T-helper 22 cell (primary cell): ENCODE results near the gene CADPS.

Experiments used
- DNase-seq: peaks from one replicate; pipeline ENCODE4 v3.0.0-alpha.2; 2020; ENCODE audit warnings: low read depth

The CADPS gene

DNA sequence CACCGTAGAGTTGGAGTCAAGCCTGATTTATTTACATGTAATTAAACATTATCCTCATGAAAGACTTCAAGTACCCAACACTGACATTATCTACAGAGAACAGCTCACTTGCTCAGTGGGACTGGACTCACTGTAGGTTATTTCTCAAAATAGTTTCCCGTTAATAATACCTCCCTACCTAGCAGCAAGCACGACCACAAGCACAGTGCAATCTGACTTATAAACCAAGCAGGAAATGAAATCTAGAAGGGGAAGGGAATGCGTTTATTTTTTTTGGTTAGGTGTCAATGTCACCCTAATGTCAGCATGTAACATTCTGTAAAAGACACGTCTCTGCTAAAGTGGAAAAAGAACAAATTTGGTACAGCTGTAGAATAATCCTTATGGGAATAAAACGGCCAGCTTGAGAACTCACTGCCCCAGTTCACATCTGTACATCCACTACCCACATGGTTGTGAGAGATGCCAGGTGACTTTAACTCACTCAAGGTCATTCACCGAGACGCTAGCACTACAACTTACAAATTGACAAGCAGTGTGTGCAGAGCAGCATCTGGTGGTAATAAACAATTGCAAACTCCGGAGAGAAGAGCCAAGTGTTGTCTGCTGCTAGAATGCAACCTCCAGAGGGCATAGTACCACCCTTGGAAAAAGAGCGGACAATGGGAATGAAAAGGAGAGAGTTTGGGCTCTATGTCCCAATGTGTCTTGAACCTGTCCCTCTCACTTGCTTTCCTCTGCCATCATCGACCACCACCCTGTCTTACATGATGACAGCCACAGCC is 242.5 kb downstream of the CADPS start:
- DNase-seq: no peak

DNA sequence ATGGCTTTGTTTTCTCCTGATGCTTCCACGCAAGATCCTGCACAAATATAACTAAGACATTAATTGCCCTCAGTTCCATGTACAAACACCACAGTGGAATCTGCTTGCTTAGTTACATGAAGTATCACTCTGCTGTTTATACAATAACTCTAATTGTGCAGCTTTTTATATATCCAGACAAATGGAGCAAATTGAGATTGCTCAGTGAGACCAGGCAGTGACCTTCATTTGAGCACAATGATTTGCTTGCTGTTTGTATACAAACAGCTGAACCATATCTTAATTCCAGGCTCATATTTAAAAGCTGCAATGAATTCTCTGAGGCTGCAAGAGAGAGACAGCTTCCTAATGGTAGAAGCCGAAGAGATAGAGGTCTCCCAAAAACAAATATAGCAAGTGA is 243.7 kb downstream of the CADPS start:
- DNase-seq: no peak

GRCh38 chr3:62630664-62631063 is 244.6 kb downstream of the CADPS start:
- no peak for DNase-seq

DNA sequence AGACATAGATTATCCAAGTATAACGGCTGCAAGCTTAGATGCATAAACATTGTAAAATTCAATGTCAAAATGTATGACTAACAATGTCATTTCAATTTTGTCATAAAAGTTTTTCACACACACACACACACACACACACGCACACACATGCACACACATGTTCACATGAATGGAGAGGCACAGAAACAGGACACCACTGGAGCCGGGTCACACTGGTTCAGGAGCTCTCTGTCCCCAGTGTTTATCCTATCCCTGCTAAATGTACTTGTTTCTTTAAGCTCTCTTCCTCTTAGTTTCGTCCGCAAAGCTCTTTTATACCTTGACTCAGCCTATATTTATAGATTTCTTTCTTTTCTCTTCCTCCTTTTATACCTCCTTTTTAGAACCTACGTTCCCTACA is 249.9 kb downstream of the CADPS start:
- DNase-seq: no peak

DNA sequence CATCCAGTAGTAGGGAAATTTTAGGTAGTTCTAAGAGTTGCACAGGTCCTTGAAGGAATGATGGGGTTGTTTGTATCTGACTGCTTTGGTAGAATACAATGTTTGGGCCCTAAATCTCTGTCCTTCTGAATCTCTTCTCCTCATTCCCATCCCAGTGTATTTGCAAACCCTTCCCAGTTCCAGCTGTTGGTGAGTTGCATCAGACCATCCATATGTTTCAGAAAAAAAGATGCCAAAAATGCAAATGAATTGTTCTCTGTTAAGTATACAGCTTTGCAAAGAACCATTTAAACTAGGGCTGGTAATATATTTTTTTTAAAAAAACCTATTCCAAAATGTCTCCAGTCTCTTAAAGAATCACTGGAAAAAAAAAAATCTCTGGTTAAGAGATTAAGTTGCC is 251.0 kb downstream of the CADPS start:
- no peak for DNase-seq

DNA sequence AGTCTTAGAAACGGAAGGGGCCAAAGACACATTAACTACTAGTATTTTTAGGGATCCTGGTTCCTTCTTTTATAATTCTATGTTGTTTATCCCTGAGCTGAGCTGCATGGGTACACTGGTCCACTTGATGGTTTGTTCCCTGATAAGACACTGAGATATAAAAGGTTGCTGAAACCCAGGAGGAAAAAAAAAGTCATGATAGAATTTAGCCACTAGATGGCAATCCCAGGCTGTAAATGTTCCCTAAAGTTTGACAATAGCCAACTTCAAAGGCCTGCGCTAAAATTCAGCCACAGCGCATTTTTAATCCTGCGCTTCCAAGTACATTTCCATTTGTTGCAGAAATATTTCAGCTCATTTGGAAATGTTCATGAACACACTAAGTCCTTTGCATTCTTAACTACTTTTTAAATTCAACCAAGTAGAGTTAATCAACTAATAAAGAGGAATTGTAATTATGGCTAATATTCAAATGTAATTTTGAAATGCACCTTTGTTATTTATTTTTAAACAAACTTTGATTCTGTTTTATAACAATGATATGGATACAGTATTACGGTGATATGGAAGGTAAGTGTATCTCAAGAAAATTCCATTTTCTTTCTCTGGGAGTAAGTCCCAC is 252.6 kb downstream of the CADPS start:
- no peak for DNase-seq

DNA sequence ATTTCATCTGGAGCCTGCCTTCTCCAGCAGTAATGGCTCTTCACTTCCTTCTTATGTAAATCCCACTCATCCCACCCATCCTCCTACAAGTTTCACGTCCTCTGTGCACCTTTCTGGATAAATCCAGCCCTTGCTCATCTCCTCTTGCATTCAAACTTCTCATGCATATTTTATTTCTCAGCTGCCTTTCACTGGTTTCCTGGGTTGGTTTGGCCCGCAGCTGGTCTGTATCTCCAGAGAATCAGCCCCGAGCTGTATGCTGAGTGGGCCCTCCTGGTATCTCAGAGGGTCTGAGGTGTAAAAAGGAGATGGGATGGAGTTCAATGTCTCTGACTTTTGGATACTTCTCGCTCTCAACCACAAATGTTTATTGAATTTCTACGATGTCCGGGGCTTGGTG is 253.3 kb downstream of the CADPS start:
- no peak for DNase-seq

DNA sequence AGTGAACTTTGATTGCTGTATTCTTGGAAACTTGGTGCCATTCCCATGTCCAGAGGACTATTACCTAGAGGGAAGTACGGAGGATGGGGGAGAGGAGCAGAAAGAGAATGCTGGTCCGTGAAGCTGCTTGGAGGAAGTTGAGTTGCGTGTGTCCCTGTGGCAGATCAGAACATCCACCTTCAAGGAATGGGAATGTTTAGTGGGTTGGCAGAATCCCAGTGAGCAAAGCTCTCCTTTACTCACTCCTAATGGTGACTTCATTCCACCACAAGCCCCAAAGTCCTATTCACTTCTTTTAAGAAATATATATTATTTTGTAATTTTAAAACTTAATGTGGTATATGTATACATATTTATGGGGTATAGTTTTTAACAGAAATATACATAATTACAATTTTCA is 254.0 kb downstream of the CADPS start:
- no peak for DNase-seq

DNA sequence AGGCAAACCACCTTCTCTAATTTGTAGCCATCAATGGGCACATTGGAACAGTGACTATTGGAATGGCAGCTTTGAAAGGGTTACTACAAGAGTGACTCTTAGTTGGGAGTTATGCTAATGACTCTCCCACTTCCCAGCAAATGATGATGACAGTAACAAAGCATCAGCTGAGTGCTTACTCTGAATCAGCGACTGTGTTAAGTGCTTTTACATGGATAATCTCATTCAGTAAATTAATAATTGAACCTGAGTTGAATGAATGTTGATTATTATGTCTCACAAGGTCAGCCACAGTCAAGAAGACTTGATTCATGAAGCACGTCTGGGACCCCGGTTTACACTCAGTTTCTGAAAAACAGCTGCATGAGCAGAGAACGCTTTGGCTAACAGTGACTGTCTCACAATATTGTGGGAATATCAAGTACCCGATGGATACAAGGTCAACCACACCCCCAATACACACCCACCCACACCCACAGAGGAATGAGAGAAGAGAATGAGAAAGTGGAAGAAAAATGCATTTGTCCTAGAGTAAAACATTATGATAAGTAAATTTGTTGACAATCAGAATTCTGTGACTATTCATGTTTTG is 259.9 kb downstream of the CADPS start:
- DNase-seq: no peak

DNA sequence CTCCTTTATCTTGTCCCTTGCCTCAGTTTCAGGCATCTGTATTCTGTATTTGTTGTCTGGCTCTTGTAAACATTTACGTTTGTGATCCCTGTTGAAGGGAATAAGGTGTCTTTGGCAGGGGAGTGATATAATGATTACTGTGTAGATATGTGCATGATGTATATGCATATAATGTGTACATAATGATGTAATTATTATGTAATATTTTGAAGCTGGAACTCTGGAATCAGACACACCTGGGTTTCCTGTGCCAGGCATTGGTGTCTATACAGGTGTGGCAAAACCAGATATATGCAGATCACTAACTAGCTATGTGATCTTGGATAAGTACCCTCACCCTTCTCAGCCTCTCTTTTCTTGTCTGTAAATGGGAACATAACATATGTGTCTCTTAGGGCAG is 260.7 kb downstream of the CADPS start:
- no peak for DNase-seq

DNA sequence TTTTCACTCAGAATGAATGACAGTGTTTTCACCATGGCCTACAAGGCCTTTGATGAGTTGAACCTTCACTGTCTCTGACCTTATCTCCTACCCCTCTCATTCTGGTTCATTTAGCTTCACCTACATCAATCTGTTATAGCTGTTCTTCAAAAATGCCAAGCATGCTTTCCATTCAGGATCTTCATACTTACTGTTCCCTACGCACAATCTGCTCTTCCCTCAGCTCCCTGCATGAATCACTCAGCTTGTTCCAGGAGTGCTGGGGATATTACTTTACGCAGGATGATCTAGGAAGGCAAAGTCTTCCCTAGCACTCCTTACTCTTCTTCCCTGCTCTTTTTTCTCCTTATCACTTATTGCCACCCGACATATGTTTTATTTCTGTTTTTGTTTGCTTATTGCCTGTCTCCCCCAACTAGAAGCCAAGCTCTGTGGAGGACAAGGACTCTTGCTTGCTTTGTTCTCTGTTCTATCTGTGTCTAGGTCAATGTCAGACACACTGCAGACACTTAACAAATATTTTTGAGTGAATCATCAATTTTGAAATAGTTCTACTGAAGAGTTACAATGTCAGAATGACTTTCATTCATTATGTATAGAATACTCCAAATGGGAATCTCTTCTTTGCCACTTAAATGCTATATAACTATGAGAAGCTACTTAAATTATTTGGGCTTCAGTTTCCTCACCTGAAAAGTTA is 263.5 kb downstream of the CADPS start:
- no peak for DNase-seq

- no peak for DNase-seq
Observed at GRCh38 chr3:62607287-62608029, 267.8 kb downstream of the CADPS start.

- no peak for DNase-seq
Observed at GRCh38 chr3:62605413-62606068, 269.7 kb downstream of the CADPS start.

DNA sequence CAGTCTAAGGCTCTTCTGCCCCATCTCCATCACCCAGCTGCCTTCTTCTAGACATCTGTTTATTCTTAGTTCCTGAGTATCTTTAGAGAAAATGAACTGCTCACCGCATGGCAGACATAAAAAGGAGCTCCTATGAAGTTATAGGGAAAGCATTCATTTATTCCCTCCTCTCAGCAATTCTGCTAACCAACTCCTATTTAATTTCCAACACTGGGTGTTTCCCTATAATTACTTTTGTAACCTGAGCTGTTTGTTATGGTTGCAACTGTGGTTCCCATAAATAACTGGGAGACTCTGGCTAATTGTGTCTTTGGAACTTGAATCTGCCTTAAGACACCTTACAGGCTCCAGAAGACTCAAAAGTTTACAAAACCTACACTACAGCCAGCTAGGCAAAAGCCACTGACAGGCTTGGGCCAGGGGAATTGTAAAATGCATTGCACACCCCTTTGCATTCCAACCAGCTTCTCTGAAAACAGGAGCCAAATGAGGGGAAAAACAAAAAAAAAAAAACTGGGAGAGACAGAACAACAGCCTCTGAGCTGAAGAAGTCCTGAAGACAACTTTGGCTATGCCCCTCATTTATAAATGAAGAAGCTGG is 270.4 kb downstream of the CADPS start:
- no peak for DNase-seq

- no peak for DNase-seq
Observed at GRCh38 chr3:62604298-62604697, 270.9 kb downstream of the CADPS start.

DNA sequence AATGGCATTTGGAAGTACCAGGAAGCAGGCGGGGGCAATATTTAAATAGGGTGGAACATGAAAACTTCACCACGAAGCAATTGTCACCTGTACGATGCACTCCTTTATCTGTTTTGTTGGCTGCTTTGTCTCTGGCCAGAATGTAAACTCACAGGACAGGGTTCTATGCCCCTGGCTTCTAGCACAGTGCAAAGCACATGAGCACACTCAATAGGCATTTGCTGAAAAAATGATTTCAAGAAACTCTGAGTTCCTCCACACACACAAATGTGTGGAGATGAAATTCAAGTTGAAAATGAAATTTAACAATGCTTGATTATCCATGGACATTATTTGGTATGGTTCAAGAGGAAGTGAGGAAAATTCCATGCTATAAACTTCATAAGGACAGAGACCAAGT is 272.2 kb downstream of the CADPS start:
- no peak for DNase-seq

DNA sequence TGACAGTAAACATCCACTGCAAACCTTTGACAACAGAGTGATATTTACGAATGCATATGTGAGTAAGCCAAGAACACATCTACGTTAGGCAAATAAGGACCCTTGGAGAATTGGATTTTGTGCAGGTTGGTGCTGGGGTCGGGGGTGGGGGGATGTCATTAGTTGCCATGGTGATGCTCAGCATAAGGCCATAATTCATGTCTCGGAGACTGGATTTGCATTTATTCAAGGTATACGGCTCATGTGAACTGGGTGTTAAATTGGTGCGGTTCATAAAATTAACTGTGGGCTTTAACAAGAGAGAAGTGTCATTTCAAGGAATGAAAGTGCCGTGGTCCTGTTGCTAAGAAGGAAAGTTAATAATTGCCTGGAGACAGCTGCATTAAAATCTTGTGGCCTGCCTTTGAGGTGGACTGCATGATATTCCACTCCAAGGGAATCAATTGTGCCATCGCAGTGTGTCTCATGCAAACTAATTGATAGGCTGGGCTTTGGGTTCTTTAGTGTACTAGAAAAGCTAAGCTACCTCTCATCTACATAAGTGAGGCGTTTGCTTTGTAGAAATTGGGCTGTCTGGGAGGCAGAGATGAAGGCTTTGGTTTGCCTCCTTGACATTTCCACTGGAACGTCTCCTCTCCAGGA is 273.0 kb downstream of the CADPS start:
- no peak for DNase-seq

DNA sequence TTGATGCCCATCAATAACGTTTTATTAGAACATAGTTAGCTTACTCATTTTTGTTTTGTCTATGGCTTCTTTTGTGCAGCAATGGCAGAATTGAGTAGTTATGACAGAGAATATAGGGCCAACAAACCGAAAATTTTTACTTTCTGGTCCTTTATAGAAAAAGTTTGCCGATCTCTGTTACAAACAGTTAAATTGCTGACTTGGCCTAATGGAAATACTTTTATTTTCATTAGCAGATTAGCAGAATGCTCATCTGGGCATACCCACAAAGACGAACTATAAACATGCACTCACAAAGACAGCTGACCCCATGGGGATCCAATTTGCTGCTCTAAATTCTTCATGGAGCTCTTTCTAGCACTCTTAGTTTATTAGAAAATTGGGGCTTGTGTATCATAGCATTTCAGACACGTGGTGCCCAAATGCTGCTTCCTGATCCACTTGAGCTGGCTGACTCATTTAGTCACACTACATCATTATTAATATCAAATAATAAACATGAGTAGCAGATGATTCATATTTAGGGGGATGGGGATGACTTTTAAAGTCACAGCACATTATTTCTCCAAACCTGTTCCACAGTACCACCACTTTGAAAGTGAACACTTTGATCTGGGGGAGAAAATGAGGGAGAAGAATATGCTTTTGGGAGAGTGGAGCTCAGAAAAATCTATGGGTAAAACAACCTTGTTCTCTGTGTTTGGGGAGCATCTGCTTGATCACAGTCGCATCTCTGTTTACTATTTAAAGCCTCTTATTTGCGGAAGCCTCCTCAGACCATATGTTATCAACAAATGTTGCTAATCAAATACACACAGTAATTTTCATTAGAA is 273.8 kb downstream of the CADPS start:
- no peak for DNase-seq

- DNase-seq: no peak
Observed at GRCh38 chr3:62600033-62600432, 275.2 kb downstream of the CADPS start.

- no peak for DNase-seq
Observed at GRCh38 chr3:62597491-62597890, 277.7 kb downstream of the CADPS start.
